H1 (cell line): Measurements from ENCODE around the gene EGR4. TPM values are rescaled to one million over a fixed set of nuclear protein-coding genes. Genes with fewer than 3 reads are reported as not detected.

Source experiments
- BRCA1 ChIP-seq: IDR thresholded peaks from 2 replicates; pipeline ENCODE4 v1.6.1; 2012; ENCODE audit warnings: low read depth, low read length, improper control_type of control experiment
- CREB1 ChIP-seq: IDR thresholded peaks from 2 replicates; pipeline ENCODE4 v1.6.1; 2012; ENCODE audit warnings: inconsistent platforms
- FOSL1 ChIP-seq: IDR thresholded peaks from 2 replicates; pipeline ENCODE4 v1.6.1; 2011; ENCODE audit warnings: mild to moderate bottlenecking, low read depth, low read length, moderate library complexity; ENCODE audit not compliant: insufficient read depth
- YY1 ChIP-seq: IDR thresholded peaks from 2 replicates; pipeline ENCODE4 v1.6.1; 2011; ENCODE audit warnings: low read depth, mild to moderate bottlenecking, low read length
- polyA plus RNA-seq, 7 experiments: library from polyadenylated mRNA; depleted of rRNA in 3 of 7; stranded (reverse) in 5 of 7; unstranded in 2 of 7; fragments of >200 nt in 5 of 7; fragments of 200-250 nt in 2 of 7; gene quantifications; 1 replicate in 5 of 7; 2 replicates in 1 of 7; 4 replicates in 1 of 7; pipeline versions ENCODE4 v1.2.1 to v1.2.3, GENCODE V29; 2011 to 2013; ENCODE audit warnings: missing spikeins in 2 of 7, mixed read lengths in 2 of 7
- total RNA-seq: library from RNA; stranded (reverse); fragmentation: NEBNext Ultra II Directional; extraction: Animal tissue kit (Norgen Biotek cat#: 25700); gene quantifications from 2 replicates; pipeline ENCODE4 v1.2.1, GENCODE V29; 2021

Gene EGR4
- total and polyA plus RNA-seq, 2 of the 8 experiments (the other 6 are each of a cell fraction or from before 2014, with no cell fraction given) = 0.20 TPM; not detected in 1

DNA sequence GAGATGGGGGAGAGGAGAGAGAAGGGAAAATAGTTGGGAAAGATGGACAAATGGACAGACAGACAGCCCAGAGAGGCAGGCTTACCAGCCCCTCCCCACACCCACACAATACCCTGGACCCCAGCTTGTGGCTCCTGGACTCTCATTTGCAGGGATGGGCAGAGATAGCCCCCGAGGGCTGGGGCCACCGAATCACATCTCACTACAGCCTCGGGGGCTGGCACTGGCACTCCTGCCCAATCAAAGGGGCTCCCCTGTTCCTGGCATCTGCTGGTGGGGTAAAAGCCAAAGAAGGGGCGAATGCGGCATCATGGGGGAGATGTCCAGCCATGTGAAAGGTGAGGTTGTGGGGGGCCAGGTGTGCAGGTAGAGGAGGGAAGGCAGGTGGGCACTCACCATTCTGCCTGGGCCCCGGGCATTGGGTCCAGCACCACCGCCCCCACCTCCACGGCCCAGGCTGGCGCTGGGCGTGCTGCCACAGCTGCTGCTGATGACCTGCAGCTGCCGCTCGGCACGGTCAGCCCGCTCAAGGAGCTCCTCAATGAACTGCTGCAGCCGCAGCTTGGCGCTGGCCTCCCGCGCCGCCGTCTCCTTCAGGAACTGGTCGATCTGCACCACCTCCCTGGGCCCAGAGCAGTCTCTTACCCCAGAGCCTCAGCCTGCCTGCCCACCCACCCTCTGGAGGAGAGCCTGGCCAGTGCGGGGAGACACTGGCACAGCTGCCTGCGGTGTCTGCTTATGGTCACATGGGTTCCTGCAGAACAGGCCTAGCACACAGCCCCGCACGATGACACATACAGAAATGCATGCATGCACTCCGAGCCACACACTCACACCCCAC lies 27.1 kb downstream of the EGR4 start (continued):
- TF ChIP-seq BRCA1 = no peak
- TF ChIP-seq CREB1 = no peak
- TF ChIP-seq YY1 = no peak
- no peak for TF ChIP-seq FOSL1
